Skeletal muscle tissue (tissue), 4 donors: ENCODE results near the gene TMEM270. TPM values are rescaled to one million over a fixed set of nuclear protein-coding genes. Genes with fewer than 3 reads are reported as not detected.
"Not testable (repeated sequence)": the region's sequence is repeated elsewhere in the genome, so short reads cannot be mapped to it uniquely, and the experiment has no call there.

ENCODE experiments used
- H3K27ac ChIP-seq: one replicate; pipeline ENCODE4 v1.7.0; 2013; ENCODE audit warnings: mild to moderate bottlenecking, low read depth, low read length, inconsistent platforms
- H3K27me3 ChIP-seq, 3 donors: one replicate each; pipeline ENCODE4 v1.7.0; 2013; ENCODE audit warnings: low read length in 3 of 3; ENCODE audit not compliant: control insufficient read depth in 3 of 3, insufficient read depth in 3 of 3
- H3K36me3 ChIP-seq, 3 donors: one replicate each; pipeline ENCODE4 v1.7.0; 2013; ENCODE audit warnings: low read length in 3 of 3; ENCODE audit not compliant: control insufficient read depth in 3 of 3, insufficient read depth in 3 of 3
- H3K4me1 ChIP-seq, 3 donors: one replicate each; pipeline ENCODE4 v1.7.0; 2013; ENCODE audit warnings: low read length in 3 of 3, mild to moderate bottlenecking in 3 of 3; ENCODE audit not compliant: control insufficient read depth in 3 of 3, insufficient read depth in 3 of 3
- H3K4me3 ChIP-seq, 3 donors: one replicate each; pipeline ENCODE4 v1.7.0; 2013; ENCODE audit warnings: low read length in 3 of 3
- H3K9ac ChIP-seq, 3 donors: one replicate each; pipeline ENCODE4 v1.7.0; 2013; ENCODE audit warnings: low read length in 3 of 3, mild to moderate bottlenecking in 3 of 3, moderate library complexity in 2 of 3, low read depth in 1 of 3
- H3K9me3 ChIP-seq, 3 donors: one replicate each; pipeline ENCODE4 v1.7.0; 2013; ENCODE audit warnings: low read length in 3 of 3; ENCODE audit not compliant: control insufficient read depth in 3 of 3
- total RNA-seq: library from RNA; depleted of rRNA; stranded (reverse); fragments of >200 nt; gene quantifications from one replicate; pipeline ENCODE4 v1.2.3, GENCODE V29; 2014
- donor health status: Osteomylitis.

TMEM270 gene
- total RNA-seq, 1 donor from 2014 or later: not detected

DNA sequence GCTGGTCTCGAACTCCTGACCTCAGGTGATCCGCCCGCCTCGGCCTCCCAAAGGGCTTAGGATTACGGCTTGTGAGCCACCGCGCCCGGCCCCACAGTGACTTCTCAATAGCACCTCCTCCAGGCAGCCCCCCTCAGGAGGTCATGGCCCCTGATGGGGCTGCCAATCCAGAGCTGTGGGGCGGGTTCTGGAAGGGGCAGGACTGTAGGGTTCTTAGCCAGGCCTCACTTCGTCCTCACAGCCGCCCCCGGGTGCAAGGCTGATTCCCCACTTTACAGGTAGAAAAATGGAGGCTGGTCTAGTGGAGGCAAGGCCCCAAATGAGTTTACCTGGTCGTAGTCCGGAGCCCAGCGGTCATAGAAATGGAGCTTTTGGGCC, 19.3 kb upstream of the TMEM270 start:
- Histone ChIP-seq H3K27me3 (no peaks in the 10 kb centered on the region), H3K27ac (peak overlapping the region; percentile 47), H3K9me3 (no peaks in the 10 kb centered on the region), H3K4me3 (peak overlapping the region; percentile 68 to 83 (median 77)), H3K36me3 (no peaks in the 10 kb centered on the region), H3K4me1 (peaks cover 5 to 10% (median 6%) of the 10 kb centered on the region in 3 donors), H3K9ac (peak overlapping the region; percentile 51 to 83 (median 81))

DNA sequence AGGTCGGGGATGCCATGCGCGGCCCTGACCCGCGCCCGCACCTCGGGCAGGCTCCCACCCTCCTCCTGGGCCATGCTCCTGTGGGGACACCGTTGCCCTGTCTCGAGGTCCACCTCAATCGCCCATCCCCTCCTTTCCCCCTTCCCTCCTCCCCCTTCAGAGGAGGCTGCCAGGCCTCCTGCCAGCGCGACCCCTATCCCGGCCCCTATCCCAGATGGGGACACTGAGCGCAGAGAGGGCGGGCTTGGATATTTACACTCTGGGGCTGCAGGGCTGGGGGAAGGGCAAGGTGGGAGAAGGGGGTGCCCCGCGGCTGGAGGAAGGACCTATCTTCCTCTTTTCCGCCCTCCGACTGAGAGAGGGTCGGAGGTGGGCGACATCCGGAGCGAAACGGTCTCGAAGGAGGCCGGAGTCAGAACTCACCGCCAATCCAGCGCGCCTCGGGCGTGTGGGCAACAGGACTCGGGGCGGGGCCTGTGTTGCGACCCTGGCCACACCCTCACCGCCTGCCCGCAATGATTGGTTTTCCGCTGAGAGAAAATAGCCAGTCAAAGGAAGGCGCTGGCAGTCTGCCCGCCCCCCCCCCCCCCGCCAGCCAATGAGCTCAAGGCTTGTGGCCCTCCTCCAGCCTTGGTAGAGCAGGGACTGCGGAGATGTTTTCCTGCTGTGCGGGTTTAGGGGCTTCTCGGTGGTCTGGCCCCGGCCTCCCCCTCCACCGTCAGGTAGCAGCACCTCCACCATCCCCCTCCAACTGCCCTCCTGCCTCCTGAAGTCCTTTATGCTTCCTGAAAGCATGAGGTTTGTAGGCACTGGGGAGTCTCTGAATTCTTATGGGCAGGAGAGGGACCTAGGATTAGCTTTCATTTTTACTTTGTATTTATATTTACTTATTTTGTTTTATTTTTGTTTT, 18.6 kb upstream of the TMEM270 start, which contains the start of gene METTL27:
Gene METTL27, minus strand, starts transcription at position 450 of the 910 bp plus-strand sequence. Its CDS starts 376 bp downstream, at position 74.
- no peaks in the 10 kb centered on the region for H3K36me3 ChIP-seq
- peaks cover 5 to 10% (median 6%) of the 10 kb centered on the region in 3 donors for H3K4me1 ChIP-seq
- no peaks in the 10 kb centered on the region for H3K27me3 ChIP-seq
- H3K9ac ChIP-seq: peak within 1 kb of the TSS; percentile 69 to 83 (median 81)
- no peaks in the 10 kb centered on the region for H3K9me3 ChIP-seq
- H3K27ac ChIP-seq: peak within 1 kb of the TSS; percentile 47
- peak within 1 kb of the TSS; percentile 77 to 88 (median 83) for H3K4me3 ChIP-seq

DNA sequence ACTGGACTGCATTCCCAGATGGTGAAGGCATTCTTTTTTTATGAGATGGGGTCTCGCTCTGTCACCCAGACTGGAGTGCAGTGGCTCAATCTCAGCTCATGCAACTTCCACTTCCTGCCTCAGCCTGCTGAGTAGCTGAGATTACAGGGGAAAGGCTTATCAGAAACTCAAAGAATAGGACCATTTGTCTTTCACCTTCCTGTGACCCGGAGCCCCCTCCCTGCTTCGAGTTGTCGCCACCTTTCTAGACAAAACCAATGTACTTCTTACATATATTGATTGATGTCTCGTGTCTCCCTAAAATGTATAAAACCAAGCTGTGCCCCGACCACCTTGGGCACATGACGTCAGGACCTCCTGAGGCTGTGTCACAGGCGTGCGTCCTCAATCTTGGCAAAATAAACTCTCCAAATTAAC, 16.8 kb upstream of the TMEM270 start:
- no peak overlapping the region for H3K27ac ChIP-seq
- H3K36me3 ChIP-seq: no peaks in the 10 kb centered on the region
- H3K4me1 ChIP-seq: peaks cover 5 to 10% (median 6%) of the 10 kb centered on the region in 3 donors
- no peaks in the 10 kb centered on the region for H3K9me3 ChIP-seq
- H3K27me3 ChIP-seq: no peaks in the 10 kb centered on the region
- H3K4me3 ChIP-seq: no peak overlapping the region
- no peak overlapping the region for H3K9ac ChIP-seq

DNA sequence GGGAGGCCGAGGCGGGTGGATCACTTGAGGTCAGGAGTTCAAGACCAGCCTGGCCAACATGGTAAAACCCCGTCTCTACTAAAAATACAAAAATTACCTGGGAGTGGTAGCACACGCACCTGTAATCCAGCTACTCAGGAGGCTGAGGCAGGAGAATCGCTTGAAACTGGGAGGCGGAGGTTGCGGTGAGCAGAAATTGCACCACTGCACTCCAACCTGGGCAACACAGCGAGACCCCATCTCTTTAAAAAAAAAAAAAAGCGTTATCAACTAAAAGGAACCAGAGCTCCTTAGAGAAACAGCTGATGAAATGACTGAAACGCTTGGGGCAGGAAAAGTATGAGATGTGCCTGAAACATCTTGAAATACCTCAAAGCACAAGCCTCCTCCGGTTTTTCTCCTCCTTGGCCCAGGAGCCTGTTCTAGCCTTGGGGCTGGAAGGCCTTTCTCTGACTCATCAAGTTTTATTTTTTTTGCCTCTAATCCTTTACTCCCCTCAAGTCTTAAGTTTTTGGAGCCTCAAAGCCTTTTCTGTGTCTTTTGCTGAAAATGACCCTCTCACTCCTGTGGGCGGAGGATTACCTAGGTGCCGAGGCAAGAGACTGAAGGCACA, 16.0 kb upstream of the TMEM270 start:
- Histone ChIP-seq H3K4me3 (no peak overlapping the region), H3K27me3 (no peaks in the 10 kb centered on the region), H3K4me1 (peaks cover 5 to 10% (median 6%) of the 10 kb centered on the region in 3 donors), H3K9me3 (no peaks in the 10 kb centered on the region), H3K9ac (no peak overlapping the region), H3K27ac (no peak overlapping the region), H3K36me3 (no peaks in the 10 kb centered on the region)

DNA sequence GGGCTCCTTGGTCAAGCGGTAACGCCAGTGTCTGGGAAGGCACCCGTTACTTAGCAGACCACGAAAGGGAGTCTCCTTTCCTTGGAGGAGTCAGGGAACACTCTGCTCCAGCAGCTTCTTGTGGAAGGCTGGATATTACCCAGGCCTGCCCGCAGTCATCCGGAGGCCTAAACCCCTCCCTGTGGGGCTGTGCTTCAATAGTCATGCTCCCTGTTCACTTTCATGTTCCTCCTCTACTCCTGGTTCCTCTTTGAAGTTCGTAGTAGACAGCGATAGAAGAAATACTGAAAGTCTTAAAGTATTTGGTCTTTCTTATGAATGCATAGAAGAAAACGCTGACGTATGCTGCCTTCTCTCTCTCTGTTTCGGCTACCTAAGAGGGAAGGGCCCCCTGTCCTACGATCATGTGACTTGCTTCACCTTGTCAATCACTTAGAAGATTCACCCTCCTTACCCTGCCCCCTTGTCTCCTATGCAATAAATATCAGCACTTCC, 15.2 kb upstream of the TMEM270 start:
- H3K4me3 ChIP-seq, H3K27ac ChIP-seq, H3K9me3 ChIP-seq, H3K9ac ChIP-seq, H3K36me3 ChIP-seq, H3K27me3 ChIP-seq: not testable (repeated sequence)
- H3K4me1 ChIP-seq: peaks cover 5 to 10% (median 6%) of the 10 kb centered on the region in 3 donors

DNA sequence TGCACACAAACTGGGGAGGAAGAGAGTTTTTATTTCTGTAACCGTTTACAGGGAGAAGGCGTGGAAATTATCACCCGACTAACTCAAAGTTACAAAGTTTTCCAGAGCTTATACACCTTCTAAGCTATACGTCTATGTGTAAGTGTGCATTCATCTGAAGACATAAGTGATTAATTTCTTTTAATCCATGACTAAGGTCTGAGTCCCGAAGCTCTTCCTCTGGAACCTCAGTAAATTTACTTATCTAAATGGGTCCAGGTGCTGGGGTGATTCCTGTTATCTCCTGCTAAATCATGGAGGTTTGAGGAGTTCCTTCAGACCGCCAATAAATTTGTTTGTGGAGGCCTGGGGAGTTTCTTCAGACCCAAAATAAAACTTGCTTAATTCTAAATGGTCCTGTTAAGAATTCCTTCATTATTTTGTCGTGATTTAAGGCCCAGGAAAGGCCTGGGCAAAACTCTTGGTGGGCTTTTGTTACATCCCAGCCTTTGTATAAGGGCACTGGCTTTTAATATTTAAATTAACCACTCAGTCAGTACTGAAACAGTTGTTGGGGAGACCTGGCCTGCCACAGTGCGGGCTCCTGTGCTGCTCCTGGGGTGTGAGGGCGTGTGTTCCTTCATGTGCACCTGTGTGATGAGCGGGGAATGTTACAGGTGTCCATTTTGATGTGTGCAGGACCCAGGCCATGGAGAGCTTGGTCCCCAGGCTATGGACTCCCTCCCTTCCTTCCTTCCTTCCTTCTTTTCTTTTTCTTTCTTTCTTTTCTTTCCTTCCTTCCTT, 12.8 kb upstream of the TMEM270 start:
- Histone ChIP-seq H3K9ac (no peak overlapping the region), H3K27me3 (no peaks in the 10 kb centered on the region), H3K4me3 (no peak overlapping the region), H3K36me3 (no peaks in the 10 kb centered on the region), H3K9me3 (no peaks in the 10 kb centered on the region), H3K4me1 (peaks cover 0 to 8% (median 3%) of the 10 kb centered on the region in 3 donors), H3K27ac (no peak overlapping the region)

DNA sequence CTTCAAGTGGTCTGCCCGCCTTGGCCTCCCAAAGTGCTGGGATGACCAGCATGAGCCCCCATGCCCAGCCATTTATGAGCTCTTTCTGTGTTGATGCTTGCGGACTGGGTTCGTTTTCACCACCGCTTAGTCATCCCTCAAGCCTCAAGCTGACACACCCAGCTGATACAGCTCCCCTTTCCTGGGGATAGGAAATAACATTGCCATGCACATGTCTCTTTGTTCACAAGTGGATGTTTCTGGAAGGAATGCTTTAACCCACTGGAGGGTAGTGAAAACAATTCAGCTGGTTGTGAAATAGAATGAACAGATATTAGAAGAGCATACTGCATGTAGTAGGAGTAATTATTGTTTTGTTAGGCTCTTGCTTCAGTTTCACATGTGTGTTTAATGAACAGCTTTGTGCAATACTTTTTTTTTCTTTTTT, 10.2 kb upstream of the TMEM270 start:
- Histone ChIP-seq H3K4me3 (no peak overlapping the region), H3K27ac (peak overlapping the region; percentile 44), H3K9me3 (no peaks in the 10 kb centered on the region), H3K27me3 (peaks cover 2 to 6% (median 4%) of the 10 kb centered on the region in 3 donors), H3K9ac (no peak overlapping the region), H3K4me1 (peaks cover 0 to 11% (median 8%) of the 10 kb centered on the region in 3 donors), H3K36me3 (no peaks in the 10 kb centered on the region)

DNA sequence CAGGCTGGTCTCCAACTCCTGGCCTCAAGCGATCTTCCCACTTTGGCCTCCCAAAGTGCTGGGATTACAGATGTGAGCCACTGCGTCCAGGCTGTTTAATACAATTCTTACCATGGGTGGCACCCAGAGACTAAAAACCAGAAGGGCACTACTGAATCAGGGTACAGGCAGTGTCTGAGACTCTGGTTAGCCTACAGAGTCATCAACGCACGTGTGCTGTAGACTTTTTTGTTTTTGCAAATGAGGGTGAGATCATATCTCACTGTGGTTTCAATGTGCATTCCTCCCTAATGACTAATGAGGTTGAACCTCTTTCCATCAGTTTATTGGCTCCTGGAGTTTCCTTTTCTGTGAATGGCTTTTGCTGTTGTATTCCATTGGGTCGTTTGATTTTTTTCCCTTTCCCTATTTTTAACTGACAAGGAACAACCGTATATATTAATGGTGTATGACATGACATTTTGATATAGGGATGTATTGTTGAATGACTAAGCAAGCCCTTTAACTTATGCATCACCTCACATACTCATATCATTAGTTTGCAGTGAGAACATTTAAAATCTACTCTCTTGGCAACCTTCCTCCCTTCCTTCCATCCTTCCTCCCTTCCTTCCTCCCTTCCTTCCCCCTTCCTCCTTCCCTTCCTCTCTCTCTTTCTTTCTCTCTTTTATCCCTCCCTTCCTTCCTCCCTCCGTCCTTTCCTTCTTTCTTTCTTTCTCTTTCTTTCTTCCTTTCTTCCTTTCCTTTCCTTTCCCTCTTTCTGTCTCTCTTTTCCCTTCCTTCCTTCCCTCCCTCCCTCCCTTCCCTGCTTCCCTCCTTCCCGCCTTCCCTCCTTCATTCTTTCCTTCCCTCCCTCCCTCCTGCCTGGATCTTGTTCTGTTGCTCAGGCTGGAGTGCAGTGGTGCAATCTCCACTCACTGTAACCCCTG, 9.3 kb upstream of the TMEM270 start:
- peaks cover 5 to 7% (median 6%) of the 10 kb centered on the region in 3 donors for H3K27me3 ChIP-seq
- H3K9ac ChIP-seq: no peak overlapping the region
- peak overlapping the region; percentile 39 for H3K27ac ChIP-seq
- no peaks in the 10 kb centered on the region for H3K9me3 ChIP-seq
- H3K36me3 ChIP-seq: no peaks in the 10 kb centered on the region
- no peak overlapping the region for H3K4me3 ChIP-seq
- H3K4me1 ChIP-seq: peaks cover 0 to 12% (median 9%) of the 10 kb centered on the region in 3 donors

DNA sequence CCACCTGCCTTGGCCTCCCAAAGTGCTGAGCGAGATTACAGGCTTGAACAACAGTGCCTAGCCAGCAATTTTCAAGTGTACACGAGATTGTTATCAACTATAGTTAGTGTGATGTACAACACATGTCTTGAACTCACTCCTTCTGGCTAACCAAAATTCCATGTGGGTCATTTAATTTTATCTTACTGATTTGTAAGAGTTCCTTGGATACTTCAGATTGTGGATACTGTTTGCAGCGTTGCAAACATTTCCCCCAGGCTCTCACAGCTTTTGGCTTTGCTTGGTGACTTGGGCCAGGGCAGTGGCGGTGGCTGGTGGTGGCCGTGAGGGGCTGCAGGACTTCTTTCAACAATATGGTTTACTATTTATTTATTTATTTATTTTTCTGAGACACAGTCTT, 8.5 kb upstream of the TMEM270 start:
- Histone ChIP-seq H3K36me3 (no peaks in the 10 kb centered on the region), H3K27me3 (peaks cover 5 to 7% (median 6%) of the 10 kb centered on the region in 3 donors), H3K9ac (no peak overlapping the region), H3K27ac (no peak overlapping the region), H3K9me3 (no peaks in the 10 kb centered on the region), H3K4me3 (no peak overlapping the region), H3K4me1 (peaks cover 0 to 12% (median 9%) of the 10 kb centered on the region in 3 donors)
